DMS79 treated with DMSO at 0.1 percent for 48 hours (cell line): ENCODE results near the gene GPHA2.

ENCODE experiments used
- DNase-seq: peaks from one replicate; lab custom pipeline; 2025; lab: John Stamatoyannopoulos, UW

Gene GPHA2

DNA sequence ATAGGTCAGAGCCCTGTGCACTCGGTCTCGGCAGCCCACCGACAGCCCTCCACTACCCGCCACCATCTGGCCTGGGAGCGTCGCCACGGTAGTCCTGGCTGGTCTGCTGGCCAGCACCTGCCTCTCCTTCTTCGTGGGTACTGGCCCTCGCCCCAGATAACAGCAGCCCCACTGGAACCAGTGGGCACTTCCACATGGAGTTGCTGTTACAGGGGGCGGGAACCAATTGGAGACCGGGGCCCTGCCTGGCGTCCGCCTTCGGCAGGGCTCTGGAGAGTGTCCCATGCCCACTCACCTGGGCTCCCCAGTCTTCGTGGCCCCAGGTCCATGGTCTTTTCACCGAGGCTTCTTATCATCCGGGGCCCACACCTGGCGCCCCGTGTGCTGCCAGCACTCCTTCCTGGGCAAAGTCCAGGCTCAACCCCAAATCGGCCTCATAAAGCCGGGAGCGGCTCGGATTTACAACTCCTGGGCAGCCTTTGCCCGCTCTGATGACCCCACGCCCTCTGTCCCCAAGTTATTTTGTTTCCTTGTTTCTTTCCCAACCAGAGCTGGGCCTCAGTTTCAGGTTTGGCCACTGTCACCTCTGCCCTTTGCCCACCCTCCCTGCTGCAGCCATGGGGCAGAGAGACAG lies 44.4 kb downstream of the GPHA2 start:
- DNase-seq, result no peak

DNA sequence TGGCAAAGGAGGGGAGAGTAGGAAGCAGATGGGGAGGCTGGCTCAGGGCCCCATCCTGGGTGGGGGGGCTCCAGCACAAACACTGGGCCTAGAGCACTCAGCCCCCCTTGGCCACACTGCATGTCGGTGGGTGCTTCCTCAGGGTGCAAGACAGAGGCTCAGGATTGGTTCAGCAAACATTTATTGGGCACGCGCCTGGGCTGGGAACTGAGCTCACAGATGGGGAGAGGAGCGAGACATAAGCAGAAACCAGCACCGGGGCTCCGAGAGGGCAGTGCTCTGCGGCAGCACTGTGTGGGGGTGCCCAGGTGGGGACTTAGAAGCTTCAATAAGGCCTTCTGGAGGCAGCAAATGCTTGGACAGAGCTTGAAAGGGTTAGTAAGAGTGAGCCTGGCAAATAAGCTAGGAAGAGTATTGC lies 45.2 kb downstream of the GPHA2 start:
- no peak for DNase-seq

DNA sequence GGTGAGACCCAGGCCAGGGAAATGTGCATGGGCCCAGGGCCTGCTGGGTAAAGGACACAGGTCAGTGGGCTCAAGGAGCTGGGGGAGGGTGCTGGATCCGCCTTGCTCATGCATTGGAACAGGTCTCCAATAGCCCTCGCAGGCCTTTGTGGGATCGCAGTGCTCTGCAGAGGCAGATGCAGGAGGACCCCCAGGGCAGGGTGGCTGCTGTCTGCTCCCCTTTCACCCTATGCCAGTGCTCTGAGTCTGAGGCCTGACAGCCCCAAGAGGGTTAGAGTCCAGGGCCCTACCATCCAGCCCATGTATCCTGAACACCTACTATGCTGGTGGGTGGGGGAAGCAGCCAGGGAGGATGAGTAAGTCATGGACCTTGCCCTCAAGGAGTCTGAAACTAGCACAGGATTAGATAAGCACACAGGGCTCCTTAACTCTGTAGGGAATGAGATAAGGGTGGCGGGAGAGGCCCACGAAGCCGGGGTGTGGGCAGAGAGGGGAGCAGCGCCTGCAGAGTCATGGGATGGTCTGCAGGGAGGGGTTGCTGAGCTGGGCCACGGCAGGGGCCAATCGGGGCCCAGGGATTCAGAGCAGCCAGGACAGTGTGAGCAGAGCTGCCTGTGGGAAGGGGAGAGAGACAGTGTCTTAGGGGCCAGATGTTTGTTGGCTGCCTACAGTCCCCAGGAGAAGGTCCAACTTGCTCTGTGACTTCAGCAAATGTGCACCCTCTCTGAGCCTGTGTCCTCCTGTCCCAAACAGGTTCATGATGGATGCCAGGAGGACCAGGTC lies 46.8 kb downstream of the GPHA2 start:
- DNase-seq, result no peak

- DNase-seq, result no peak
These were observed 47.3 kb downstream of the GPHA2 start for GRCh38 chr11:64888406-64888728.

DNA sequence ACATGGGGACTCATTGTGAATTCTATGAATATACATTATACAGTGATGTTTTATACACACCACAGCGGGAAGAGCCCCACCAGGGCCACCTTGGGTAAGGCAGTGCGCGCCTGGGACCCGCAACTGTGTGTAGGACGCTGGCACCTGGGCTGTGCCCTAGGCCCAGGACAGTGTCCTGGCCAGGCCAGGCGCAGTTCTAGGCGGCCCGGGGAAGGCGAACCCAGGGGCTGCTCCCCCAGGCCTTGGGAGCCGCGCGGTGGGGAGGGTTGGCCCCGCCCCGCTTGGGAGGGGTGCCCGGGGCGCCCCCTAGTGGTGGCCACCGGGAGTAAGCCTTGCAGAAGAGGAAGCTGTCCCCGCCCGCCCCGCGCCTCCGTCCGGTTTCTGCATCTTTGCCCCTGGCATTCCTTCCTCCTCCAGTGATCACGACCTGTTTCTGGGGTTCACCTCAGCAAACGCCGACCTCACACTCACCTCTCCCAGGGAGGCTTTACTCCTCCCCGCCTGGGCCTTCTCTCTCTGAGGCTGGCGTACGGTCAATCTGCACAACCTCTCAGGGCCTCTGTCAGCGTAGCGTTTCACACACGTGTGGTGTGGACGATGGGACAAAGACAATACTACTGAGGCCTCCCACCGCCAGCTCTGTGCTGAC lies 47.8 kb downstream of the GPHA2 start:
- DNase-seq, result no peak

GRCh38 chr11:64887234-64887756 lies 48.4 kb downstream of the GPHA2 start:
- DNase-seq, result no peak

DNA sequence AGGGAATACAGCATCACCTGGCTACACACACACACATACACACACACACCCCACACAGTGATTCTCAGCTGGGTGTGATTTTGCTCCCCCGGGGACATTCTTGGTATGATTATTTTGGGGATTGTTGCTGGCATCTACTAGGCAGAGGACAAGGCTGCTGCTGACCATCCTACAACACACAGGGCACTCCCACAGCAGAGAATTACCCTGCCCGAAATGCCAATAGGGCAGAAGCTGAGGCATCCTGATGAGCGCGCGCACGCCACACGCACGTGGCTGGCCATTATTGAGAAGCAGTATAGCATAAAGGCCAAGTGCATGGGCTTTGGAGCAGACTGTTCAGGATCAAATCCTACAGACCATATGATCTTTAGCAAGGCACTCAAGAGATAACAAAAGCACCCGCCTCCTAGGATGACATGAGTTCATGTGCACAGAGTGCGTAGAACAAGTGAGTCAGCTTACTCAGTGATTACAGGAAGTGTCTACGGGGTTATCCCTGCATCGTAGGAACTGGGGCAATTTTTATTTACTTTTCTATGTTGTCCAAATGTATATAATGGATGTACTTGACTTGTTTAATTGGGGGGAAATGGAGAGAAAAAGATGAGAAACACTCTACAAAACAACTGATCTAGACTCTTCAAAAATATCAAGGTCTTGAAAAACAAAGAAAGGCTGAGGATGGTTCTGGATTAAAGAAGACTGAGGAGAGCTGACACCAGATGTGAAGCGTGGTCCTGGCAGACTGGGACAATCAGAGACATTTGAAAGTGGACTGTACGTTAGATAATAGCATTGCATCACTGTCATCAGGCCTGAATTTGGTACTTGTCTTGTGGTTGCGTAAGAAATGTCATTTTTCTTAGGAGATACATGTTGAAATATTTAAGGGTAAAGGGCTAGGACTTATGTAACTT lies 50.1 kb downstream of the GPHA2 start:
- no peak for DNase-seq
